Endothelial cell of umbilical vein (primary cell): Measurements from ENCODE around the gene OSBP2.

Experiments
- EZH2 ChIP-seq: IDR thresholded peaks from 2 replicates; pipeline ENCODE4 v1.6.1; 2012; ENCODE audit warnings: borderline replicate concordance, low read depth, mild to moderate bottlenecking, moderate library complexity, low read length, inconsistent platforms; ENCODE audit not compliant: severe bottlenecking
- POLR2AphosphoS5 ChIP-seq: IDR thresholded peaks from 2 replicates; pipeline ENCODE4 v1.6.1; 2012; ENCODE audit warnings: low read depth, mild to moderate bottlenecking, control low read depth, low read length, moderate library complexity; ENCODE audit not compliant: insufficient read depth
- TF ChIP-seq, protein P1 (sequence below), 2 donors: IDR thresholded peaks; 1 replicate in 1 of 2; 2 replicates in 1 of 2; pipeline ENCODE4 v1.5.1; 2011; ENCODE audit warnings: low read length in 2 of 2, mild to moderate bottlenecking in 2 of 2, moderate library complexity in 2 of 2, control low read depth in 1 of 2, inconsistent platforms in 1 of 2, low read depth in 1 of 2; ENCODE audit not compliant: insufficient read depth in 1 of 2; ENCODE audit errors: extremely low read depth in 1 of 2

DNA sequence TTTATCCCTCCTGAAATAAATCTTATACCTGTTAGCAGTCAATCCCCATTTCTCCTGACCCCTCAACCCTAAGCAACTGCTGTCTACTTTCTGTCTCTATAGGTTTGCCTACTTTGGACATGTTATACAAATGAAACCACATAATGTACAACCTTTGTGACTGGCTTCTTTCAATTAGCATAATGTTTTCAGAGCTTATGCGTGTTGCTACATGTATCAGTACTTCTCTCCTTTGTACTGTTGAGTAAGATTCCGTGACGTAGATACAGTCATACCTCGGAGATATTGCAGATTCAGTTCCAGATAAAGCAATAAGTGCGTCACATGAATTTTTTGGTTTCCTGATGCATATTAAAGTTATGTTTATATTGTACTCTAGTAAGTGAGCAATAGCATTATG, 146.6 kb downstream of the OSBP2 start:
- TF ChIP-seq EZH2 (no peak), POLR2AphosphoS5 (no peak)
- TF ChIP-seq, protein P1, sequence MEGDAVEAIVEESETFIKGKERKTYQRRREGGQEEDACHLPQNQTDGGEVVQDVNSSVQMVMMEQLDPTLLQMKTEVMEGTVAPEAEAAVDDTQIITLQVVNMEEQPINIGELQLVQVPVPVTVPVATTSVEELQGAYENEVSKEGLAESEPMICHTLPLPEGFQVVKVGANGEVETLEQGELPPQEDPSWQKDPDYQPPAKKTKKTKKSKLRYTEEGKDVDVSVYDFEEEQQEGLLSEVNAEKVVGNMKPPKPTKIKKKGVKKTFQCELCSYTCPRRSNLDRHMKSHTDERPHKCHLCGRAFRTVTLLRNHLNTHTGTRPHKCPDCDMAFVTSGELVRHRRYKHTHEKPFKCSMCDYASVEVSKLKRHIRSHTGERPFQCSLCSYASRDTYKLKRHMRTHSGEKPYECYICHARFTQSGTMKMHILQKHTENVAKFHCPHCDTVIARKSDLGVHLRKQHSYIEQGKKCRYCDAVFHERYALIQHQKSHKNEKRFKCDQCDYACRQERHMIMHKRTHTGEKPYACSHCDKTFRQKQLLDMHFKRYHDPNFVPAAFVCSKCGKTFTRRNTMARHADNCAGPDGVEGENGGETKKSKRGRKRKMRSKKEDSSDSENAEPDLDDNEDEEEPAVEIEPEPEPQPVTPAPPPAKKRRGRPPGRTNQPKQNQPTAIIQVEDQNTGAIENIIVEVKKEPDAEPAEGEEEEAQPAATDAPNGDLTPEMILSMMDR (IDR thresholded peaks at IDR 0.05; ENCODE audit: extremely low read depth in 1 of 2, insufficient read depth in 1 of 2, low read depth in 1 of 2, low read length in 2 of 2), result no peak
